ENCODE data around the gene LIMK1. TPM values are rescaled to one million over a fixed set of nuclear protein-coding genes. Genes with fewer than 3 reads are reported as not detected.
"Not testable (repeated sequence)": the region's sequence is repeated elsewhere in the genome, so short reads cannot be mapped to it uniquely, and the experiment has no call there.

LIMK1 gene
- total RNA-seq, 1 experiment from 2014 or later = 63.8 TPM

DNA sequence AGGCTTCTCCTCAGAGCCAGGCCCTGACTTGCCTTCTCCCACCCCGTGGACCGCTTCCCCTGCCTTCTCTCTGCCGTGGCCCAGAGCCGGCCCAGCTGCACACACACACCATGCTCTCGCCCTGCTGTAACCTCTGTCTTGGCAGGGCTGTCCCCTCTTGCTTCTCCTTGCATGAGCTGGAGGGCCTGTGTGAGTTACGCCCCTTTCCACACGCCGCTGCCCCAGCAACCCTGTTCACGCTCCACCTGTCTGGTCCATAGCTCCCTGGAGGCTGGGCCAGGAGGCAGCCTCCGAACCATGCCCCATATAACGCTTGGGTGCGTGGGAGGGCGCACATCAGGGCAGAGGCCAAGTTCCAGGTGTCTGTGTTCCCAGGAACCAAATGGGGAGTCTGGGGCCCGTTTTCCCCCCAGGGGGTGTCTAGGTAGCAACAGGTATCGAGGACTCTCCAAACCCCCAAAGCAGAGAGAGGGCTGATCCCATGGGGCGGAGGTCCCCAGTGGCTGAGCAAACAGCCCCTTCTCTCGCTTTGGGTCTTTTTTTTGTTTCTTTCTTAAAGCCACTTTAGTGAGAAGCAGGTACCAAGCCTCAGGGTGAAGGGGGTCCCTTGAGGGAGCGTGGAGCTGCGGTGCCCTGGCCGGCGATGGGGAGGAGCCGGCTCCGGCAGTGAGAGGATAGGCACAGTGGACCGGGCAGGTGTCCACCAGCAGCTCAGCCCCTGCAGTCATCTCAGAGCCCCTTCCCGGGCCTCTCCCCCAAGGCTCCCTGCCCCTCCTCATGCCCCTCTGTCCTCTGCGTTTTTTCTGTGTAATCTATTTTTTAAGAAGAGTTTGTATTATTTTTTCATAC is 38.0 kb downstream of the LIMK1 start:
- Mint-ChIP-seq H3K4me1 (no peaks in the 10 kb centered on the region), H3K4me3 (no peak overlapping the region), H3K36me3 (ENCODE audit: insufficient read depth in 1 of 3, low read depth in 3 of 3) (peaks cover 20 to 41% (median 32%) of the 10 kb centered on the region in 3 experiments; a peak in 6 of 7 replicates), H3K9me3 (peaks cover 0 to 4% of the 10 kb centered on the region in 2 experiments; a peak in 1 of 5 replicates), H3K27ac (peak overlapping the region in 2 of 3 experiments; percentile 49 to 86; a peak in 3 of 7 replicates), H3K27me3 (ENCODE audit: low read depth) (no peaks in the 10 kb centered on the region)
- TF ChIP-seq, protein P1, sequence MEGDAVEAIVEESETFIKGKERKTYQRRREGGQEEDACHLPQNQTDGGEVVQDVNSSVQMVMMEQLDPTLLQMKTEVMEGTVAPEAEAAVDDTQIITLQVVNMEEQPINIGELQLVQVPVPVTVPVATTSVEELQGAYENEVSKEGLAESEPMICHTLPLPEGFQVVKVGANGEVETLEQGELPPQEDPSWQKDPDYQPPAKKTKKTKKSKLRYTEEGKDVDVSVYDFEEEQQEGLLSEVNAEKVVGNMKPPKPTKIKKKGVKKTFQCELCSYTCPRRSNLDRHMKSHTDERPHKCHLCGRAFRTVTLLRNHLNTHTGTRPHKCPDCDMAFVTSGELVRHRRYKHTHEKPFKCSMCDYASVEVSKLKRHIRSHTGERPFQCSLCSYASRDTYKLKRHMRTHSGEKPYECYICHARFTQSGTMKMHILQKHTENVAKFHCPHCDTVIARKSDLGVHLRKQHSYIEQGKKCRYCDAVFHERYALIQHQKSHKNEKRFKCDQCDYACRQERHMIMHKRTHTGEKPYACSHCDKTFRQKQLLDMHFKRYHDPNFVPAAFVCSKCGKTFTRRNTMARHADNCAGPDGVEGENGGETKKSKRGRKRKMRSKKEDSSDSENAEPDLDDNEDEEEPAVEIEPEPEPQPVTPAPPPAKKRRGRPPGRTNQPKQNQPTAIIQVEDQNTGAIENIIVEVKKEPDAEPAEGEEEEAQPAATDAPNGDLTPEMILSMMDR (conservative IDR thresholded peaks at IDR 0.05) = no peak
- H3K23ac ChIP-seq (ENCODE audit: insufficient read length, low read depth, low read length) = no peak overlapping the region
- no peaks in the 10 kb centered on the region for H3K9me3 ChIP-seq (ENCODE audit: control insufficient read depth, low read depth, low read length)
- no peak overlapping the region for H2BK12ac ChIP-seq (ENCODE audit: insufficient read length, low read depth, low read length)
- H3K79me1 ChIP-seq (ENCODE audit: insufficient read depth, low read depth, low read length, poor library complexity, severe bottlenecking) = no peaks in the 10 kb centered on the region
- no peak overlapping the region for H3K14ac ChIP-seq (ENCODE audit: insufficient read depth, low read length)
- no peaks in the 10 kb centered on the region for H4K20me1 ChIP-seq (ENCODE audit: control insufficient read depth, insufficient read depth, insufficient read length)
- H3K56ac ChIP-seq (ENCODE audit: insufficient read length, low read depth, low read length) = no peak overlapping the region
- H2BK20ac ChIP-seq (ENCODE audit: low read depth, low read length, poor library complexity, severe bottlenecking) = no peak overlapping the region
- H2BK15ac ChIP-seq (ENCODE audit: low read depth, low read length) = no peak overlapping the region
- no peaks in the 10 kb centered on the region for H3K4me1 ChIP-seq (ENCODE audit: insufficient read depth, low read length)
- H2BK5ac ChIP-seq (ENCODE audit: insufficient read length, low read length) = no peak overlapping the region
- H4K5ac ChIP-seq (ENCODE audit: insufficient read length, low read depth, low read length) = no peak overlapping the region
- no peak overlapping the region for H3K18ac ChIP-seq (ENCODE audit: insufficient read length, low read depth, low read length)
- H2BK120ac ChIP-seq (ENCODE audit: low read depth, low read length, poor library complexity, severe bottlenecking) = no peak overlapping the region
- H3K27ac ChIP-seq (ENCODE audit: insufficient read length, low read depth, low read length) = no peak overlapping the region
- WGBS (ENCODE audit: extremely low coverage, insufficient read length, low lambda C conversion rate) = no CpG with 5 or more reads among the region's 26 CpGs
- H3K9ac ChIP-seq (ENCODE audit: extremely low read depth, insufficient read length, low read length) = no peak overlapping the region
- no peaks in the 10 kb centered on the region for H3K27me3 ChIP-seq (ENCODE audit: insufficient read depth, low read length)
- no peak overlapping the region for H3T11ph ChIP-seq (ENCODE audit: low read length)
- no peak overlapping the region for H2AK5ac ChIP-seq (ENCODE audit: insufficient read length, low read length)
- H2AFZ ChIP-seq (ENCODE audit: low read length) = no peak overlapping the region
- no peak overlapping the region for H4K91ac ChIP-seq (ENCODE audit: insufficient read length, low read depth, low read length)
- H3K23me2 ChIP-seq (ENCODE audit: insufficient read length, low read depth, low read length, poor library complexity, severe bottlenecking) = no peaks in the 10 kb centered on the region
- no peak for DNase-seq
- H3K79me2 ChIP-seq (ENCODE audit: insufficient read depth, low read length) = no peaks in the 10 kb centered on the region
- no peak overlapping the region for H3K4ac ChIP-seq (ENCODE audit: low read depth, low read length)
- H3K4me2 ChIP-seq (ENCODE audit: insufficient read depth, insufficient read length, low read length) = no peak overlapping the region
- no peak overlapping the region for H4K8ac ChIP-seq (replicated peaks; ENCODE audit: insufficient read length, low read depth, low read length)

DNA sequence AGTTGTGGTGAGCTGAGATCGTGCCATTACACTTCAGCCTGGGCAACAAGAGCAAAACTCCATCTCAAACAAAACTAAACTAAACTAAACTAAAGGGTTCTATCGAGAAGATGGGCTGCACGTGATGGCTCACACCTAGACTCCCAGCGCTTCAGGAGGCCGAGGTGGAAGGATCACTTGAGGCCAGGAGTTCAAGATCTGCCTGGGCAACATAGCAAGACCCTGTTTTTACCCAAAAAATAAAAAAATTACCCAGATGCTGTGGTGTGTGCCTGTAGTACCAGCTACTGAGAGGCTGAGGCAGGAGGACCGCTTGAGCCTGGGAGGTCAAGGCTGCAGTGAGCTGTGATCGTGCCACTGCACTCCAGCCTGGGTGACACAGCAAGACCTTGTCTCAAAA is 40.3 kb downstream of the LIMK1 start:
- not testable (repeated sequence) for H2BK20ac ChIP-seq (ENCODE audit: low read depth, low read length, poor library complexity, severe bottlenecking); H3K79me2 ChIP-seq (ENCODE audit: insufficient read depth, low read length); H3K4ac ChIP-seq (ENCODE audit: low read depth, low read length); H3K27ac ChIP-seq (ENCODE audit: insufficient read length, low read depth, low read length); H3K9ac ChIP-seq (ENCODE audit: extremely low read depth, insufficient read length, low read length); H4K91ac ChIP-seq (ENCODE audit: insufficient read length, low read depth, low read length); H4K5ac ChIP-seq (ENCODE audit: insufficient read length, low read depth, low read length); H2BK5ac ChIP-seq (ENCODE audit: insufficient read length, low read length); H3K4me1 ChIP-seq (ENCODE audit: insufficient read depth, low read length); H3K56ac ChIP-seq (ENCODE audit: insufficient read length, low read depth, low read length); H3K23ac ChIP-seq (ENCODE audit: insufficient read length, low read depth, low read length); H3K4me2 ChIP-seq (ENCODE audit: insufficient read depth, insufficient read length, low read length); H2BK12ac ChIP-seq (ENCODE audit: insufficient read length, low read depth, low read length); H2BK120ac ChIP-seq (ENCODE audit: low read depth, low read length, poor library complexity, severe bottlenecking); H3K27me3 ChIP-seq (ENCODE audit: insufficient read depth, low read length); H2AFZ ChIP-seq (ENCODE audit: low read length); H2AK5ac ChIP-seq (ENCODE audit: insufficient read length, low read length); DNase-seq; H3K9me3 ChIP-seq (ENCODE audit: control insufficient read depth, low read depth, low read length); H3K79me1 ChIP-seq (ENCODE audit: insufficient read depth, low read depth, low read length, poor library complexity, severe bottlenecking); H2BK15ac ChIP-seq (ENCODE audit: low read depth, low read length); H3K4me1 Mint-ChIP-seq; H3K27ac Mint-ChIP-seq; H3K27me3 Mint-ChIP-seq (ENCODE audit: low read depth); H3T11ph ChIP-seq (ENCODE audit: low read length); H4K8ac ChIP-seq (replicated peaks; ENCODE audit: insufficient read length, low read depth, low read length); H3K9me3 Mint-ChIP-seq; H3K23me2 ChIP-seq (ENCODE audit: insufficient read length, low read depth, low read length, poor library complexity, severe bottlenecking); H4K20me1 ChIP-seq (ENCODE audit: control insufficient read depth, insufficient read depth, insufficient read length); H3K14ac ChIP-seq (ENCODE audit: insufficient read depth, low read length); H3K18ac ChIP-seq (ENCODE audit: insufficient read length, low read depth, low read length); H3K4me3 Mint-ChIP-seq
- H3K36me3 Mint-ChIP-seq (ENCODE audit: insufficient read depth in 1 of 3, low read depth in 3 of 3) = peaks cover 9 to 23% (median 15%) of the 10 kb centered on the region in 3 experiments; a peak in 6 of 7 replicates
- no CpG with 5 or more reads among the region's 7 CpGs for WGBS (ENCODE audit: extremely low coverage, insufficient read length, low lambda C conversion rate)
